Smooth muscle cell (in vitro differentiated cells): ENCODE measurements around the gene RPP38. TPM values are rescaled to one million over a fixed set of nuclear protein-coding genes. Genes with fewer than 3 reads are reported as not detected.

Source experiments
- DNase-seq: peaks from one replicate; lab custom pipeline; 2025; ENCODE audit not compliant: unreplicated experiment; lab: John Stamatoyannopoulos, UW
- H2AFZ ChIP-seq: fragments of 200-600 bp; sonication (generic); 2 replicates; pipeline ENCODE4 v1.6.0; 2016; ENCODE audit warnings: antibody characterized with exemption, low read depth, mild to moderate bottlenecking
- H3F3A ChIP-seq: fragments of 200-600 bp; sonication (generic); 2 replicates; pipeline ENCODE4 v1.6.0; 2017; ENCODE audit warnings: antibody characterized with exemption, low read depth
- H3K27ac ChIP-seq: fragments of 200-600 bp; sonication (generic); 2 replicates; pipeline ENCODE4 v1.5.1; 2016; ENCODE audit warnings: low read depth, mild to moderate bottlenecking
- H3K27me3 ChIP-seq: fragments of 200-600 bp; sonication (generic); 2 replicates; pipeline ENCODE4 v1.6.1; 2016; ENCODE audit warnings: low read depth, mild to moderate bottlenecking
- H3K36me3 ChIP-seq: fragments of 200-600 bp; sonication (generic); 2 replicates; pipeline ENCODE4 v1.5.1; 2016; ENCODE audit warnings: low read depth
- H3K4me1 ChIP-seq: fragments of 200-600 bp; sonication (generic); 2 replicates; pipeline ENCODE4 v1.5.1; 2016; ENCODE audit warnings: low read depth
- H3K4me2 ChIP-seq: fragments of 200-600 bp; sonication (generic); 2 replicates; pipeline ENCODE4 v1.6.0; 2016; ENCODE audit warnings: mild to moderate bottlenecking
- H3K4me3 ChIP-seq: fragments of 200-600 bp; sonication (generic); 2 replicates; pipeline ENCODE4 v1.5.1; 2016; ENCODE audit warnings: mild to moderate bottlenecking
- H3K79me2 ChIP-seq: fragments of 200-600 bp; sonication (generic); 2 replicates; pipeline ENCODE4 v1.6.0; 2016; ENCODE audit warnings: low read depth, mild to moderate bottlenecking
- H3K9ac ChIP-seq: fragments of 200-600 bp; sonication (generic); 2 replicates; pipeline ENCODE4 v1.6.0; 2016; ENCODE audit warnings: low read depth
- H3K9me3 ChIP-seq: fragments of 200-600 bp; sonication (generic); replicated peaks from 2 replicates; pipeline ENCODE4 v1.5.1; 2016; ENCODE audit warnings: low read depth
- H4K20me1 ChIP-seq: fragments of 200-600 bp; sonication (generic); 2 replicates; pipeline ENCODE4 v1.6.0; 2016; ENCODE audit warnings: low read depth
- CTCF ChIP-seq: fragments of 200-600 bp; sonication (generic); IDR thresholded peaks from 2 replicates; pipeline ENCODE4 v1.5.1; 2017; ENCODE audit warnings: borderline replicate concordance, mild to moderate bottlenecking, antibody characterized with exemption; ENCODE audit not compliant: insufficient read depth, poor library complexity, severe bottlenecking
- WGBS: methylation state at CpG from one replicate; pipeline ENCODE4 v1.1.7; 2016; ENCODE audit warnings: low lambda C conversion rate; 5-methylcytosine and 5-hydroxymethylcytosine counted together
- polyA plus RNA-seq: library from polyadenylated mRNA; unstranded; fragments of >200 nt; fragmentation: Nextera tagmentation; extraction: Ambion mirVana; gene quantifications from 2 replicates; pipeline ENCODE4 v1.2.1, GENCODE V29; 2016
- total RNA-seq: library from RNA; depleted of rRNA; stranded (reverse); fragments of >200 nt; gene quantifications from 2 replicates; pipeline ENCODE4 v1.2.3, GENCODE V29; 2014

RPP38 gene
- total and polyA plus RNA-seq, 2 experiments from 2014 or later, result 12.3 to 23.2 TPM

- H3K9ac ChIP-seq, result no peak overlapping the region
- H3K27me3 ChIP-seq, result peaks cover 3% of the 10 kb centered on the region
- H3K4me3 ChIP-seq, result no peak overlapping the region
- no peak for DNase-seq
- H3K9me3 ChIP-seq, result no peaks in the 10 kb centered on the region
- no peaks in the 10 kb centered on the region for H3F3A ChIP-seq
- no peaks in the 10 kb centered on the region for H4K20me1 ChIP-seq
- WGBS, result 70% methylated on average over 1 of the region's 1 CpG
- TF ChIP-seq CTCF, result no peak
- no peaks in the 10 kb centered on the region for H3K4me1 ChIP-seq
- no peak overlapping the region for H2AFZ ChIP-seq
- no peak overlapping the region for H3K27ac ChIP-seq
- H3K36me3 ChIP-seq, result no peaks in the 10 kb centered on the region
- no peaks in the 10 kb centered on the region for H3K79me2 ChIP-seq
- H3K4me2 ChIP-seq, result no peak overlapping the region
Observed at GRCh38 chr10:15058689-15059088, 38.5 kb upstream of the RPP38 start.

GRCh38 chr10:15059914-15060313, 37.2 kb upstream of the RPP38 start:
- Histone ChIP-seq H3K36me3 (no peaks in the 10 kb centered on the region), H3F3A (no peaks in the 10 kb centered on the region), H3K9ac (no peak overlapping the region), H3K4me1 (no peaks in the 10 kb centered on the region), H3K27me3 (peaks cover 3% of the 10 kb centered on the region), H4K20me1 (no peaks in the 10 kb centered on the region), H3K4me3 (no peak overlapping the region), H2AFZ (no peak overlapping the region), H3K9me3 (no peaks in the 10 kb centered on the region), H3K4me2 (no peak overlapping the region), H3K79me2 (no peaks in the 10 kb centered on the region), H3K27ac (no peak overlapping the region)
- no peak for DNase-seq
- 71% methylated on average over 4 of the region's 4 CpGs for WGBS
- no peak for TF ChIP-seq CTCF

- Histone ChIP-seq H3K4me1 (no peaks in the 10 kb centered on the region), H3K4me3 (no peak overlapping the region), H3F3A (no peaks in the 10 kb centered on the region), H3K27me3 (peaks cover 3% of the 10 kb centered on the region), H3K9ac (no peak overlapping the region), H4K20me1 (no peaks in the 10 kb centered on the region), H3K9me3 (no peaks in the 10 kb centered on the region), H3K36me3 (no peaks in the 10 kb centered on the region), H3K79me2 (no peaks in the 10 kb centered on the region), H3K27ac (no peak overlapping the region), H2AFZ (no peak overlapping the region), H3K4me2 (no peak overlapping the region)
- TF ChIP-seq CTCF, result no peak
- WGBS, result 78% methylated on average over 2 of the region's 2 CpGs
- DNase-seq, result no peak
Observed at GRCh38 chr10:15060638-15061037, 36.5 kb upstream of the RPP38 start.

GRCh38 chr10:15067154-15067553, 30.0 kb upstream of the RPP38 start:
- Histone ChIP-seq H3K4me3 (no peak overlapping the region), H4K20me1 (no peaks in the 10 kb centered on the region), H3K9me3 (no peaks in the 10 kb centered on the region), H2AFZ (no peak overlapping the region), H3K4me1 (no peaks in the 10 kb centered on the region), H3K27ac (no peak overlapping the region), H3K9ac (no peak overlapping the region), H3K4me2 (no peak overlapping the region), H3K79me2 (no peaks in the 10 kb centered on the region), H3K36me3 (no peaks in the 10 kb centered on the region), H3K27me3 (no peaks in the 10 kb centered on the region), H3F3A (no peaks in the 10 kb centered on the region)
- WGBS, result 93% methylated on average over 5 of the region's 5 CpGs
- TF ChIP-seq CTCF, result no peak
- DNase-seq, result no peak
